ENCODE data around the gene PPIC.

PPIC gene

GRCh38 chr5:123068368-123068938, 31.9 kb upstream of the PPIC start:
- TF ChIP-seq CTCF (IDR thresholded peaks at IDR 0.05): no peak
- no peak for TF ChIP-seq ZFX (IDR thresholded peaks at IDR 0.05; ENCODE audit: borderline replicate concordance)
- H3K27ac ChIP-seq: no peak overlapping the region

GRCh38 chr5:123066016-123066415, 29.5 kb upstream of the PPIC start:
- TF ChIP-seq CTCF (IDR thresholded peaks at IDR 0.05) (no peak), ZFX (IDR thresholded peaks at IDR 0.05; ENCODE audit: borderline replicate concordance) (no peak)
- no peak overlapping the region for H3K27ac ChIP-seq

GRCh38 chr5:123059455-123059854, 22.9 kb upstream of the PPIC start:
- TF ChIP-seq CTCF (IDR thresholded peaks at IDR 0.05): no peak
- TF ChIP-seq ZFX (IDR thresholded peaks at IDR 0.05; ENCODE audit: borderline replicate concordance): no peak
- H3K27ac ChIP-seq: no peak overlapping the region

GRCh38 chr5:123051206-123051605, 14.7 kb upstream of the PPIC start:
- TF ChIP-seq ZFX (IDR thresholded peaks at IDR 0.05; ENCODE audit: borderline replicate concordance) (no peak), CTCF (IDR thresholded peaks at IDR 0.05) (no peak)
- H3K27ac ChIP-seq: no peak overlapping the region

- no peak for TF ChIP-seq CTCF (IDR thresholded peaks at IDR 0.05)
- H3K27ac ChIP-seq: no peak overlapping the region
These were observed 11.2 kb upstream of the PPIC start for GRCh38 chr5:123047706-123048105.

GRCh38 chr5:123046222-123046621, 9.7 kb upstream of the PPIC start:
- TF ChIP-seq CTCF (IDR thresholded peaks at IDR 0.05) (no peak), ZFX (IDR thresholded peaks at IDR 0.05; ENCODE audit: borderline replicate concordance) (no peak)
- no peak overlapping the region for H3K27ac ChIP-seq

GRCh38 chr5:123044926-123045617, 8.5 kb upstream of the PPIC start:
- no peak for TF ChIP-seq ZFX (IDR thresholded peaks at IDR 0.05; ENCODE audit: borderline replicate concordance)
- TF ChIP-seq CTCF (IDR thresholded peaks at IDR 0.05): no peak
- H3K27ac ChIP-seq: no peak overlapping the region
